HEK293 (cell line): ENCODE measurements around the gene ABLIM3.

ENCODE experiments used
- OSR2 ChIP-seq: fragments of 450-650 bp; formaldehyde crosslinking; IDR thresholded peaks from 2 replicates; pipeline ENCODE4 v1.5.1; 2016; ENCODE audit warnings: missing biosample characterization, missing genetic modification characterization
- SP2 ChIP-seq: fragments of 450-650 bp; formaldehyde crosslinking; IDR thresholded peaks from 2 replicates; pipeline ENCODE4 v1.5.1; 2016; ENCODE audit warnings: missing biosample characterization, missing genetic modification characterization
- ZNF362 ChIP-seq: fragments of 450-650 bp; formaldehyde crosslinking; IDR thresholded peaks from 2 replicates; pipeline ENCODE4 v1.5.1; 2016; ENCODE audit warnings: missing biosample characterization, missing genetic modification characterization
- ZNF76 ChIP-seq: fragments of 450-650 bp; formaldehyde crosslinking; IDR thresholded peaks from 2 replicates; pipeline ENCODE4; 2016; ENCODE audit warnings: low read depth, missing biosample characterization, missing genetic modification characterization, borderline replicate concordance
- ZSCAN23 ChIP-seq: fragments of 450-650 bp; formaldehyde crosslinking; IDR thresholded peaks from 2 replicates; pipeline ENCODE4 v1.5.1; 2016; ENCODE audit warnings: missing biosample characterization, missing genetic modification characterization
- TF ChIP-seq, protein P1 (sequence below): fragments of 450-650 bp; formaldehyde crosslinking; IDR thresholded peaks from 2 replicates; pipeline ENCODE4 v1.5.1; 2016; ENCODE audit warnings: missing biosample characterization, missing genetic modification characterization

DNA sequence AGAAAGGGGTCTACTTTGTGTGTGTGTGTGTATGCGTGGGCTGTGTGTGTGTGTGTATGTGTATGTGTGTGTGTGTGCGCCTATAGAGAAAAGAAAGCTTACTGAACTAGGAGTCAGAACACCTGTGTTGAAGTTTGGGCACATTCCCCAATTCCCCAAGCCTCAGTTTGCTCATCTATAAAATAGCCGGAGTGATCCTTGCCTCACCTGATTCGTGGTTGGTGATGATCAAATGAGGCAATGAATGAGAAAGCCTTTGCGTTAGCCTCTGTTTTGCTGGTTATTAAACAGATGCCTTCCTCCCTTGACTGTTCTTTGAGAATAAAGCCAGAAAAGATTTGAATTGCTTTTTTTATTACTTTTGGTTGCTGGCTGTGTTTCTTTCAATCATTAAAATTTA, 20.6 kb downstream of the ABLIM3 start:
- TF ChIP-seq, protein P1, sequence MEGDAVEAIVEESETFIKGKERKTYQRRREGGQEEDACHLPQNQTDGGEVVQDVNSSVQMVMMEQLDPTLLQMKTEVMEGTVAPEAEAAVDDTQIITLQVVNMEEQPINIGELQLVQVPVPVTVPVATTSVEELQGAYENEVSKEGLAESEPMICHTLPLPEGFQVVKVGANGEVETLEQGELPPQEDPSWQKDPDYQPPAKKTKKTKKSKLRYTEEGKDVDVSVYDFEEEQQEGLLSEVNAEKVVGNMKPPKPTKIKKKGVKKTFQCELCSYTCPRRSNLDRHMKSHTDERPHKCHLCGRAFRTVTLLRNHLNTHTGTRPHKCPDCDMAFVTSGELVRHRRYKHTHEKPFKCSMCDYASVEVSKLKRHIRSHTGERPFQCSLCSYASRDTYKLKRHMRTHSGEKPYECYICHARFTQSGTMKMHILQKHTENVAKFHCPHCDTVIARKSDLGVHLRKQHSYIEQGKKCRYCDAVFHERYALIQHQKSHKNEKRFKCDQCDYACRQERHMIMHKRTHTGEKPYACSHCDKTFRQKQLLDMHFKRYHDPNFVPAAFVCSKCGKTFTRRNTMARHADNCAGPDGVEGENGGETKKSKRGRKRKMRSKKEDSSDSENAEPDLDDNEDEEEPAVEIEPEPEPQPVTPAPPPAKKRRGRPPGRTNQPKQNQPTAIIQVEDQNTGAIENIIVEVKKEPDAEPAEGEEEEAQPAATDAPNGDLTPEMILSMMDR (tag by site-specific recombination): no peak
- TF ChIP-seq ZNF362 (no peak), ZSCAN23 (tag by site-specific recombination) (no peak), OSR2 (no peak), SP2 (tag by site-specific recombination) (no peak), ZNF76 (no peak)
